GM21381 (cell line): ENCODE results near the gene CDC42EP4.

ENCODE experiments used
- ATAC-seq: cut with Tn5 transposase; IDR thresholded peaks from one replicate; pipeline ENCODE4 v1.9.1; 2021; ENCODE audit warnings: mild to moderate bottlenecking, moderate library complexity; ENCODE audit not compliant: unreplicated experiment

CDC42EP4 gene

DNA sequence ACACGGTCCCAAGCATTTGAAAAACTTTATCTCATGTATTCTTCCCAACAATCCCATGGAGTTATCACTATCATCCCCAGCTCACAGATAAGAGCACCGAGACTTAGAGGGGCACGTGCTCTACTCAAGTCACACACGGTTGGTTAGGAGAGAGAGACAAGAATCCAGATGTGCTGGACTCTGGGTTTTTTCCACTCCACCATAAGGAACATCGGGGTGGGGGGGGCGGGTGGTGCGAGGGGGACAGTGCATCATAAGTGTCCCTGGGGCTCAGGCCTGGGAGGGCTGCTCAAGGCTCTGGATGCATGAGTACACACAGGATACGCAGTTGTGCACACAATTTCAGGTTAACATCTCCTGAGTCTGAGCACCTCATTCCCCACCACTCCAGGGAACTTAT is 7.4 kb downstream of the CDC42EP4 start:
- no peak for ATAC-seq

DNA sequence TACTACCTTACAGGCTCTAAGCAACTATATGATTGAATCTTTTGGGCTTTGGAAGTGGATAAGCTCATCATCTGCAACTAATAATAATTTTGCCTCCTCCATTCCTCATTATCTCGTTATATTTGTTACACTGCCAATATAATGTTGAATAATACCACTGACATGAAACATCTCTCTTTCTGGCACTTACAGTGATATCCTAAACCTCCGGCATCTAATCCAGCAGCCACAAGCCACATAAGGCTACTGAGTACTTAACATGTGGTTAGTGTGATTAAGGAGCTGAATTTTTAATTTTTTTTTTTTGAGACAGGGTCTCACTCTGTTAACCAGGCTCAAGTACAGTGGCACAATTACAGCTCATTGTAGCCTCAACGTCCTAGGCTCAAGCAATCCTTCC is 9.6 kb downstream of the CDC42EP4 start:
- ATAC-seq = no peak

DNA sequence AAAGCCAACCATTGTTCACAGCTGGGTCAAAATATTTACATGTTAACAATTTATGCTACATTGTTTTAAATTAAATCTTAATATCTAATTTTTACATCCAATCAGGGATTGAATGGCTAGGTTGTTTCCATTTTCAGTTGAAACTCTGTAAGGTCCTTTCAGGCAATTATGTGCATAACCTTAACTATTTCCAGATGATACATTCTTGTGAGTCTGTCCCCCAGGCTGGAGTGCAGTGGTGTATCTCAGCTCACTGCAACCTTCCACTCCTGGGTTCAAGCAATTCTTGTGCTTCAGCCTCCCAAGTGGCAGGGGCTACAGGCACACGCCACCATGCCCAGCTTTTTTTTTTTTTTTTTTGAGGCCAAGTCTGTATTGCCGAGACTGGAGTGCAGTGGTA is 10.4 kb downstream of the CDC42EP4 start:
- ATAC-seq = no peak

DNA sequence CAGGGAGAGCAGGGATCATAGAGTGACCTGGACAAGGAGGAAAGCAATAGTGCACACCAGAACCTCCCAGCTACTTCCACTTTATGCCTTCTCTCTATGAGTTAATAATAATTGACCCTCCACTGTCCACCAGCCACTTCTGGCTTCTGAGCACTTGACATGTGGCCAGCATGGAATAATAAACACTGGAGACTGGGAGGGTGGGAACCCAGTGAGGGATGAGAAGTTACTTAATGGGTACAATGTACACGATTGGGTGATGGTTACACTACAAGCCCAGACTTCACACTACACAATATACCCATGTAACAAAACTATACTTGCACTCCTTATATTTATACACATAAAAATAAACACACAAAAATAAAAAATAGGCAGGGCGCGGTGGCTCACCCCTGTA is 11.4 kb downstream of the CDC42EP4 start:
- no peak for ATAC-seq

DNA sequence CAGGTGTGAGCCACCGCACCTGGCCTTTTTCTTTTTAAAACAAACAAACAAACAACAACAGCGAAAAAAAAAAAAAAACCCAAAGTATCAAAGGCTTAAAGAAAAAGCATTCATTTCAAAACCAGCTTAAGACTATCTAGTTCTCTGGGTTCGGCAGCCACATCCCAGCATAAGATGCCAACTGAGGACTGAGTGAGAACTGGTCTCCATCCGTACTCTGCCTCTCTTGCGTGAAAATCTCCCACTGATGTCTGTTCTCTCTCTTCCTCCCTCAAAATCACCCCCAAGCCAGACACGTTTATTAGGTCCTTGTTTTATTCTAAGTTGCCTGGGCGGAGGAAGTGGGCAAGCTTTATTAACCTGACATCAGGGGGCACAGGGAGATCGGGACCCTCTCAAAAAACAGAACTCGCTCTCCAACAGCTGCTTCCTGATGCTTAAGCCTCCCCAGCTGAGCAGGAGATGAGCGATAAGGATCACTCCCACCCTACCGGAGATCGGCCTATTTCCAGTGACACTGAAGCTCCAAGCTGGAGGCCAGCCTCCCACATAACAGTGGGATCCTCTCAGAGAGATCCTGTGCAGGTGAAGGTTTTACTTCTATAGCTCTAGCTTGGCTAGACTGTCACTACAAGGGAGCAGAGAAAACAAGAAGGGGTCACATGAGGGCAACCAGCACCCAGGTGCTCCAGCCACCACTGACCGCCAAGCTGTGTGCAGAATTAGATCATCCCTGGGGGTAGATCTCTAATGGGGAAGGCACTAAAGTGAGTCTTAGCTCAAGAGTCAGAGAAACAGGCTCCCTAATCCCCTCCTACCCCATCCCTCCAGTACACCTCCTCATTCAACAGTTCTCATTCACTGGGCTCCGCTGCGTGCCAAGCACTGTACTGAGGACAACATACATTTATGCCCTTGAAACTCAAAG is 13.6 kb downstream of the CDC42EP4 start:
- no peak for ATAC-seq

DNA sequence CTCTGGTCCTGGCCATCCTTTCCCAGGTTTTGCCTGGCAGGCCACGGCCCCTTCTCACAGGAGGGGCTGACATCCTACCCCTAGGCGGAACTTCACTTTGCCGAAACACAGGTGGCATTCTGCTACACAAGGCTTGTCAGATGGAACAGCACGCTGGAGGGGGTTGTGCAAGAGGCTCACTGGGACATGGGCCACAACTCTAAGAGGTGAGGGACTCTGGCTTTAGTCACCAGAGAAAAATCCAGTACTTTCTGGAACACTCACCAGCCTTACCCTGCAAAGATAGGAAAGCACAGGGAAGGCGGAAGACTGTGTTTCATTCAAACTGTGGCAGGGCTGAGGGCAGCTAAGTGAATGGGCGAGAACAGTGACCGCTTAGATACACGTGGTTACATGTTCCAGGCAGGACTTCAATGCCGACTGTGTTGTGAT is 18.3 kb downstream of the CDC42EP4 start:
- ATAC-seq = no peak

DNA sequence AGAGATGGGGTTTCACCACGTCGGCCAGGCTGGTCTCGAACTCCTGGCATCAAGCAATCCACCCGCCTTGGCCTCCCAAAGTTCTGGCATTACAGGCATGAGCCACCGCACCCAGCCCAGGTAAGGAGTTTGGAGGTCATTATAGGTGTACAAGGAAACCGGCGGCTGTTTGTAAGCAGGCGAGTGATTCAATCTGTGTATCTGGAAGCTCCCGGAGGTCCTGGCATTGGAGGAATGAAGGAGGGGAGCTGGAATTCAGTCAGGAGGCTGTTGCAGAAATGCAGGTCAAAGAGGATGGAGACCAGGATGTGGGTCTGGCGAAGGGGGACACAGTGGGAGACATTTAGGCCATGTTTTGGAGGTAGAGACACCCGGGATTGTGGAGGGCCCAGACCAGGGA is 18.8 kb downstream of the CDC42EP4 start:
- no peak for ATAC-seq

DNA sequence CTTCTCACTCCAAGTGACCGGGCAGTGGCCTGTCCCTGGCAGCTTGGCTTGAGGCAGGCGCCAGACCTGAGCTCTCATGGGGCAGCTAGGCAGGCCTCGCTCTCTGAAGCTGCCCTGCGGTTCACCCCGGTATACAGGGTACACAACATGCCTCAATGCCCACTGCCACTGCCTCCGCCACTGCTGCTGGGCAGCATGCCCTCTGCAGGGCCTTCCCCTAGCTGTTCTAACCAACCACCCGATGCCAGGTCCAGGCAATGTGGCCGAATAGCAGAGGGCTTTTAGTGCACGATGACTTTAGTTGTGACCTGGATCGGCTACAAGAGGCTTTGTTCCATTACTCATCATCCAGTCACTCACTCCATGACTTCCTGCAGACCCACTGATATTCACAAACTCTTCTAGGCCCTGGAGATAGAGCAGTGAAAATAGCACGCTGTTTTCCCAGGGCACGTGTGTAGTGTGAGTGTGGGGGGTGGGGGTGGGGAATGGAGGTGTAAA is 19.7 kb downstream of the CDC42EP4 start:
- no peak for ATAC-seq

DNA sequence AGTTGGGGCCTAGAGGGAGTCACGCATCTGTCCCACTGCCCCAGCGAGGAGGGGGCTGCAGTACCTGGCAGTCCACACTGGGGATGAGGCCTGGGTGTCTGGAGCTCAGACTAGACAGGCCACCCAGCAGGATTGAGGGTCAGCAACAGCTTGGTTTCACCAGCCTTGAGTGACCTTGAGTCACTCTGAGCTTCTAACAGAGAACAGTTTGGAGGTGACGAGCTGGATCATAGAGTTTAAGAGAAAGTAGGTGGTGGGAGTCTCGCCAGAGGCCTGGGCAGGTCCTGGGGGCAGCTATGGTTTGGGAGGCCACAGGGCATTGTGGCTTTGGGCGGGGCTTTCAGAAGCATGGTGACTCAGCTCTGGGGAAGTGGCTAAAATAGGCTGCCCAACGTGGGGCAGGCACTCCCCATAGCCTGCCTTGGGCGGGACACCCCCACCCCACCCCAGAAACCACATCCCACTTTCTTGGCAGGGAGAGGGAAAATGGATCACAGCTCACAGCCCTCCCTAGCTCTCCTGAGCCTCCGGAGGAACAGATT is 20.5 kb downstream of the CDC42EP4 start:
- ATAC-seq = peak; percentile 92

DNA sequence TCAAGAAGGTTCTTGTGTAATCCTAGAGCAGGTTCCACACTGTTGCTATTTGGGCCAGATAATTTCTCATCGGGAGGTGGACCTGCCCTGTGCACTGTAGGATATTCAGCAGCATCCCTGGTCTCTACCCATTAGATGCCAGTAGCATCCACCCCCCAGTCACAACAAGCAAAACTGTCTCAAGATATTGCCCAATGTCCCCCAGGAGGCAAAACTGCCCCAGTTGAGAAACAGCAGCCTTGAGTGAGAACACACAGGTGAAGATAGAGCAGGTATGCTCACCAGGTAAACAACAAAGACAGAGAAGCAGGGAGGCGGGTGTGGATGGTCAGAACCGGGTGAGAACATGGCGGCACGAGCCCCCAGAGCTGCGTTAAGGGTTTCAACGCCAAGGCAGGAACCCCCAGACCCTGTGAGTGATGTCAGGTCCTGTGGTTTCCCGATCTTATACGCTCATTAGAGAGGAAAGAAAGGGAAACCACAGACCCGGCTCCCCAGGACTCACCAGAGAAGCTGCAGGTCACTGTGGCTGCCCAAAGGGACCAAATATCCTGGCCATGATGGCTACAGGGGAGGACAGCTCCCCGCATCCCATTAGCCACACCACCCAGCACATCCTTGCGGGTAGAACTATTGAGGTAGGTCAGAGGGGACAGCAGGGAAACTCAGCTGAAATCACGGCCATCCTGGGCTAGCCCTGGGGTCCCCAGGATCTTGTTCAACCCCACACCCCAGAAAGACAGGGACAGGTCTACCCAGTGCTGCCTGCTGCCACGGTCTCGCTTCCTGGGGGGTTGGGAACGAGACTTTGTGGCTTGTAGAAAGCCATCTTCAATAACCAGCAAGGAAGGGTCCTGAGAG is 21.2 kb downstream of the CDC42EP4 start:
- peak; percentile 45 for ATAC-seq

DNA sequence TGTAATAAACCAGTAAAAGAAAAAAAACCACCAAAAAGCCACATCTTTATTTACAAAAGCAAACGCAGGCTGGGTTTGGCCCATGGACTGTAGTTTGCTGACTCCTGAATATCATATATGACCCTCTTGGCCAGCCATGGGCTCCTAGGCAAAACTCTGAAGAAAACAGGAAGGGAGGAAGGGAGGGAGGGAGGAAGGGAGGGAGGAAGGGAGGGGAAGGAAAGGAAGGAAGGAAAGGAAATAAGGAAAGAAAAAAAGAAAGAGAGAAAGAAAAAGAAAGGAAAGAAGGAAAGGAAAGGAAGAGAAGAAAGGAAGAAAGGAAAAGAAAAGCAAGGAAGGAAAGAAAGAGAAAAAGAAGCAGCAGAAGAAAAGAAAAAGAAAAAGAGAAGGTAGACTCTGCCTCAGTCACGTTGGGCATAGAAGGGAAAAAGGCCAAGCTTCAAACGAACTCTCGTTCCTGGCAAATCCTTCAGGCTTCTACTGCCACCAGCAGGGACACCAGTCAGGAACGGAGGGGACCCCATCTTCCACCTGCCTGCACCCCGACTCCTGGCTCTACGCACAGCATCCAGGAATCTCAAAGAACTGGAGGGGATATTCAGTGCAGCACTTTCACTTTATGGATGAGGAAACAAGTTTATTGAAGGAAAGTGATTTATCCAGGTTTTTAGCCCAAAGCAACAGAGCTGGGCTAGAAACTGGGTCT is 22.1 kb downstream of the CDC42EP4 start:
- no peak for ATAC-seq

DNA sequence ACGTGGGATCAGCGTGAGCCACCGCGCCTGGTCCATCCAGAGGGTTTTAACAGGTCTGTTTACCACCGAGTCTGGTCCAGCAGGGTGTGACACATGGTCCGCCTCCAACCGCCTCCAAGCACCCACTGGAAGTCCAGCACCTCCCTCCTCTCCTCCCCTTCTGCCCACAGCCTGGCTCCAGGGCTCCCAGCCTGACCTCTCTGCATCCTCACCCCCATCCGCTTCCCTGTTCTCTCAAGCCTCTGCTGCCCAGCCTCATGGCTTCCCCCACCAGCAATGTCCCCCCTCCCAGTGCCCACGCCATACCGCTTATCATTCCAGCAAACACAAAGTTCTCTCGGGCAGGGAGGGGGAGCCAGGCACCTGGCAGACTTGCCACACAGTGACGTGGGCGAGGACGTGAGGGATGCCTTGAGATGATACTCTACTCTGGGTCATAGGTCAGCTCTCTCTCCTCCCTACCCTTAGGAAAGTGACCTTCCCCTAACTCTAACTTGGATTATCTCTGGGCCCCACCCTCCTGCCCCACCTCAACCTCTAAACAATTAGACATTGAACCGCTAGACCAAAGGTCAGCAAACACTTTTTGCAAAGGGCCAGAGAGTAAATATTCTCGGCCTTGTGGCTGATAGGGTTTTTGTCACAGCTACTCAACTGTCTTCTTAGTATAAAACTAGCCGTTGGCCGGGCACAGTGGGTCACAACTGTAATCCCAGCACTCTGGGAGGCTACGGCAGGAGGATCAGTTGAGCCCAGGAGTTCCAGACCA is 23.1 kb downstream of the CDC42EP4 start:
- ATAC-seq = no peak

DNA sequence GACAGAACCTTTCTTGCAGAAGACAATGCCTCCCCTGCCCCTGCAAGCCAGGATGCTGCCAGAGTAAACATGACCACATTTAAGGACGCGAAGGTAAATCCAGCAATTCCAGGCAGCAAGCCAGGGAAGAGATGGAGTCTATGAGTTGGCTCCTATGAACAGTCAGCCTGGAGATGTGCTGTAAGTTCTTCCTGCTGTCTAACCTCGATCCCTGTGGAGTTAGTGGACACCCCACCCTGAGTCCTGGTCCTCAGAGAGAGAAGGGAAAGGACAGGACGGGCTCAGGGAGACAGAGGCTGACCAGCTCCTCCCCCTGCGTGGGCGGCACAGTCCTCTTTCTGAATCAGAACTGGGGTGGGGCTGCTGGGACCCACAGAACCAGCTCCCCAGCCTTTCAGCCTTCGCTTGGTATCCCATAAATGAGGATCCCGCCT is 24.9 kb downstream of the CDC42EP4 start:
- no peak for ATAC-seq

DNA sequence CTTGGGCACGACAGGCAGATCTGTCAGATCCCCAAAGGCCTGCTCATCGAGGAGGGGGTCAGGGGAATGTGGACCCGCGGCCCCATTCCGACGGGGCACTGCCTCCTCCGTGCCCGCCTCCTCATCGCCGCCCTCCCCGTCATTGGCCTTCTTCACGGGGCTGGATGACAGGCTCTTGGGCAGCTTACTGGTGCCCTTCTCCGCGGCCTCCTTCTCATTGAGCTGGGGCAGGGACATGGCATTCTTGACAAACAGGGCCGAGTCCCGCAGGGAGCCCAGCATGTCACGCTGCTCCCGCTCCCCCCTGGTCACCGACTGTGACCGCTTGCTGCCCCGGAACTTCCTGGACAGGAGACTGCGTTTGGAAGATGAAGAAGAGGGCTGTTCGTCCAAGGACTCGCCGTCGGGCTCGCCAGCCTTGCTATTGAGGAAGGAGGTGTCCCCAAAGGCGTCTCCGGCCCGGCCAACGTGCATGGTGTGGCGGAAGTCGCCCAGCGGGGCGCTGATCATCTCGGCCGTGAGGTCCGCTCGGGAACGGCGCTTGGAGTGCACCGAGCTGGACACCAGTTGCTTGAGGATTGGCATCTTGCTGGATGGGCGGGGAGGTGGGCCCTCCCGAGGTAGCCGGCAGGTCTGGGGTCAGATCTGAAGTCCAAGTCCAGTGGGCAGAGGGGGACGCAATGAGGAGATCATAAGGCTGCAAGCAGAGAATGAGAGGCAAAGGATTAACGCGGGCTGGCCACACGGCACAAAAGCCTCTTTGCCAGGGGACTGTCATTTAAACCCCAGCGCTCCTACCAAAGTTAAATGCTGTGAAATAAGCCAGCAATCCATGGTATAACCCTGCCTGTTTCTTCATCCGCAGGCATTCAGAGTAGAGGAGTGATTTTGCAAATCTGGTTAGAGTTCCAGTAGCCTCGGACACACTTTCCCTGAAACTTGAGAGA is 25.6 kb downstream of the CDC42EP4 start:
- ATAC-seq = no peak

DNA sequence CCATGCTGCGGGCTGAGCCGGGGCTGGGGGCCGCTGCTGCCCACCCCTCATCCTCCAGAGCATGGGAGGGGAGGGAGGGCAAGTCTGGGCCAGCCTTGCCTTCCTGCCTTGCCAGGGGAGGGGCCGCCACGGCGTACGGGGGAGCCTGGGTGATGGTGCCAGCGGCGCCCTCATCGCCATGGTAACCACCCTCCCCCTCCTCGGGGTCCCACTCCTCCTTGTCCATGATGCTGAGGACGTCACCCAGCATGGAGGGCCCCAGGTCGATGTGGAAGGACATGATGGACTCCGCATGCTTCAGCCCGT is 26.2 kb downstream of the CDC42EP4 start:
- ATAC-seq = no peak

DNA sequence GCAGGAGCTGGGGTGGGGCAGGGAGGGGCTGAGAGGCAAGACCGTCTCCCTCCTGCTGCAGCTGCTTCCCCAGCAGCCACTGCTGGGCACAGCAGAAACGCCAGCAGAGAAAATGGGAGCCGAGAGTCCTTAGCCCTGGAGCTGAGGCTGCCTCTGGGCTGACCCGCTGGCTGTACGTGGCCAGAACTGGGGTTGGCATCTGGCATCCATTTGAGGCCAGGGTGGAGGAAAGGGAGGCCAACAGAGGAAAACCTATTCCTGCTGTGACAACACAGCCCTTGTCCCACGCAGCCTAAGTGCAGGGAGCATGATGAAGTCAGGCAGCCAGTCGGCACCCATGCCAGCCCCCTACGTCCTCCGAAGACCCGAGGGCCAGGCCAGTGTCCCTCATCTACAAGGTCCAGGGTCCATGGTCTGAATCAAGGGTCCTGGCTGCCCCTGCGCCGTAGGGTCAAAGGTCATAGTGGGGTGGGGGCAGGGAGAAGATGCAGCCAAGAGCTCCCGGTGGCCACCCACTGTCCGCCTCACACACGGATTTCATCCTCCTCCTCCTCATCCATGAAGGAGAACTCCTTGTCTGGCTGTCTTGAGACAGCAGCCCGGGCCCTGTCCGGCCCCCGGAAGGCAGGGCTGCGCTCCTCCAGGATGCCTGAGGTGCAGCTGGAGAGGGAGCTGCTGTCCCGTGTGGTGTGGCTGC is 26.7 kb downstream of the CDC42EP4 start:
- no peak for ATAC-seq

DNA sequence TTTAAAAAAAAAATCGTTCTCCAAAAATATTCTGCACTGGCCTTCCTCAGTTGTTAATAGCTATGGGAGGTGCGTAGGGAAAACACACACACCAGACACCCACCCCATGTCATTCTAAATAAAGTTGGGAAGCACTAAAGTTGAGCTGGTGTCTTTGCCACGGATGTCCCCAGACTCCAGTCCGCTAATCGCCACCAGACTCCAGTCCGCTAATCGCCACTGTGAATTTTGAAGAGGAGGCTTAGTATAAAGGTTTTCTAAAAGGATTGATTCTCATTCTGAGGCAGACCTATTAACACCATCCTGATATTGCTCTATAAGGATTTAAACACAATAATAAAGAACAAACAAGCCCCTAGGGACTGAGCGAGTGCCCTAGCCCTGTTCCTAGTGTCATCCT is 27.4 kb downstream of the CDC42EP4 start:
- no peak for ATAC-seq

DNA sequence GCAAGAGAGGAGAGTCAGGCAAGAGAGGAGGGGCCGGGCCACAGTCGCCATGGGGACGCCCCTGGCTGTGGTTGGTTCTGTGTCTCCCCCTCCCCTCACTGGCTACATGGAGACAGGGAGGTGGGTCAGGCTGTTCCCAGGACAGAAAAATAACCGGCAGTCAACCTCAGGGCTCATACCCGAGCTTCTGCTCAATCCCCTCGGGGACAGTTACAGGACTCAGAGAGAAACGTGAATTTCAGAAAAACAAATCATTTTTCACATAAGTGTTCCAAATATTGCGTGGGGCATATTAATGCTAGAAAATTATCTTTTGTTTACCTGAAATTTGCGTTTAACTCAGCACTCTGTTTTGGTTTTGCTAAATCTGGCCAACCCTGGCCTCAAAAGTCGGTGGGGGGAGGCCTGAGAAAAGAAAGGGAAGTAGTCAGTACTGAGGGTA is 27.9 kb downstream of the CDC42EP4 start:
- ATAC-seq = no peak
